GM12878 (cell line): ENCODE results near the gene DIAPH2. TPM values are rescaled to one million over a fixed set of nuclear protein-coding genes. Genes with fewer than 3 reads are reported as not detected.
A peak's percentile ranks its signal among the peaks of the same experiment; 100 is the strongest.

Experiments used
- ATAC-seq: fragments of 200-7000 bp; cut with Tn5 transposase; 3 replicates; pipeline ENCODE4 v1.9.1; 2020; ENCODE audit warnings: mild to moderate bottlenecking, moderate library complexity
- BruUV-seq: library from RNA; stranded (reverse); fragments of 400-500 nt; replicated peaks from 2 replicates; lab custom pipeline; 2021; lab: Mats Ljungman, UMichigan
- CTCF ChIA-PET: fragments of 300-600 bp; sonication (Branson Sonifier 250); formaldehyde crosslinking; extraction: SDS; loops from one replicate; lab custom pipeline; 2021; ENCODE audit warnings: inconsistent platforms; lab: Yijun Ruan, JAX
- POLR2A ChIA-PET: fragments of 350-600 bp; formaldehyde crosslinking; extraction: SDS; loops from one replicate; lab custom pipeline; 2021; ENCODE audit warnings: inconsistent platforms; lab: Charles Lee
- RAD21 ChIA-PET: fragments of 300-600 bp; sonication (Branson Sonifier 250); formaldehyde crosslinking; loops from one replicate; lab custom pipeline; 2023; ENCODE audit warnings: antibody characterized with exemption; ENCODE audit not compliant: unreplicated experiment; lab: Charles Lee
- SMC1A ChIA-PET: fragments of 300-600 bp; sonication (Branson Sonifier 250); formaldehyde crosslinking; loops from one replicate; lab custom pipeline; 2023; ENCODE audit not compliant: unreplicated experiment, uncharacterized antibody; lab: Charles Lee
- DNase-seq: peaks from one replicate; pipeline ENCODE4 v3.0.0-alpha.2; 2011; ENCODE audit warnings: low read depth, low spot score
- FAIRE-seq: peaks from 3 replicates; lab custom pipeline; 2011; peaks lifted over from hg19 to GRCh38; lab: Jason Lieb, UNC
- H2AFZ ChIP-seq: 2 replicates; pipeline ENCODE4 v1.6.0; 2011; ENCODE audit warnings: low read depth, low read length, control low read depth; ENCODE audit not compliant: control insufficient read depth
- H3K27ac ChIP-seq: 2 replicates; pipeline ENCODE4 v1.5.1; 2011; ENCODE audit warnings: control low read depth; ENCODE audit not compliant: control insufficient read depth, insufficient read depth
- H3K27me3 ChIP-seq, 2 experiments: replicated peaks in 1 of 2; 2 replicates each; pipeline versions ENCODE4 v1.6.0 to v1.6.1; 2011; ENCODE audit warnings: low read length in 1 of 2; ENCODE audit not compliant: control insufficient read depth in 2 of 2, insufficient read depth in 2 of 2
- H3K36me3 ChIP-seq, 2 experiments: 2 replicates each; pipeline ENCODE4 v1.5.1; 2011; ENCODE audit warnings: low read length in 1 of 2; ENCODE audit not compliant: control insufficient read depth in 2 of 2, insufficient read depth in 2 of 2
- H3K4me1 ChIP-seq: 2 replicates; pipeline ENCODE4 v1.6.1; 2011; ENCODE audit warnings: mild to moderate bottlenecking, low read length, moderate library complexity, mixed read lengths; ENCODE audit not compliant: control insufficient read depth, insufficient read depth
- H3K4me2 ChIP-seq: 2 replicates; pipeline ENCODE4 v1.6.0; 2011; ENCODE audit warnings: control low read depth; ENCODE audit not compliant: control insufficient read depth, insufficient read depth
- H3K4me3 ChIP-seq: fragments of 200-600 bp; sonication (generic); 2 replicates; pipeline ENCODE4 v1.5.1; 2016
- H3K79me2 ChIP-seq: 2 replicates; pipeline ENCODE4 v1.6.0; 2011; ENCODE audit warnings: low read length; ENCODE audit not compliant: control insufficient read depth, insufficient read depth
- H3K9ac ChIP-seq: 2 replicates; pipeline ENCODE4 v1.8.0; 2011; ENCODE audit warnings: low read length, control low read depth, mixed read lengths; ENCODE audit not compliant: control insufficient read depth, insufficient read depth
- H3K9me3 ChIP-seq: replicated peaks from 3 replicates; pipeline ENCODE4 v1.5.1; 2011; ENCODE audit warnings: mild to moderate bottlenecking, low read length; ENCODE audit not compliant: control insufficient read depth, insufficient read depth
- H4K20me1 ChIP-seq: 2 replicates; pipeline ENCODE4 v1.6.0; 2011; ENCODE audit not compliant: control insufficient read depth, insufficient read depth
- ETV6 ChIP-seq, 2 experiments: fragments of 450-650 bp in 1 of 2; IDR thresholded peaks in 1 of 2; conservative IDR thresholded peaks in 1 of 2; 2 replicates each; pipeline ENCODE4 v1.6.1; 2014; ENCODE audit warnings: antibody characterized with exemption in 1 of 2, borderline replicate concordance in 1 of 2, low read depth in 1 of 2, mild to moderate bottlenecking in 1 of 2, moderate library complexity in 1 of 2
- HDGF ChIP-seq: fragments of 450-650 bp; IDR thresholded peaks from 2 replicates; pipeline ENCODE4 v1.6.1; 2016; ENCODE audit warnings: antibody characterized with exemption
- NRF1 ChIP-seq: conservative IDR thresholded peaks from 2 replicates; pipeline ENCODE4 v1.6.1; 2011; ENCODE audit warnings: mild to moderate bottlenecking, low read depth, low read length, improper control_type of control experiment
- RELA ChIP-seq: fragments of 450-650 bp; IDR thresholded peaks from 2 replicates; pipeline ENCODE4 v1.8.0; 2014; ENCODE audit warnings: borderline replicate concordance; ENCODE audit not compliant: partially characterized antibody
- SMARCA5 ChIP-seq: fragments of 450-650 bp; IDR thresholded peaks from 2 replicates; pipeline ENCODE4 v1.6.1; 2017; ENCODE audit warnings: mild to moderate bottlenecking
- SREBF1 ChIP-seq: IDR thresholded peaks from 2 replicates; pipeline ENCODE4 v1.6.1; 2012; ENCODE audit warnings: mild to moderate bottlenecking, low read length
- TBL1XR1 ChIP-seq: IDR thresholded peaks from 2 replicates; pipeline ENCODE4 v1.6.1; 2012; ENCODE audit warnings: low read depth, low read length, improper control_type of control experiment
- TCF7 ChIP-seq: IDR thresholded peaks from 2 replicates; pipeline ENCODE4 v1.6.1; 2014; ENCODE audit warnings: antibody characterized with exemption, borderline replicate concordance
- ZBTB40 ChIP-seq: fragments of 450-650 bp; IDR thresholded peaks from 2 replicates; pipeline ENCODE4 v1.6.1; 2016; ENCODE audit warnings: mild to moderate bottlenecking, moderate library complexity, borderline replicate concordance
- ZZZ3 ChIP-seq: IDR thresholded peaks from 2 replicates; pipeline ENCODE4 v1.6.1; 2011; ENCODE audit warnings: low read depth; ENCODE audit not compliant: control insufficient read depth, insufficient read length
- WGBS: methylation state at CpG from one replicate; pipeline ENCODE4 v1.1.6; 2016; ENCODE audit warnings: low lambda C conversion rate; ENCODE audit not compliant: insufficient replicate concordance, insufficient coverage; ENCODE audit errors: missing lambda C conversion rate; 5-methylcytosine and 5-hydroxymethylcytosine counted together
- in situ Hi-C: fragments of 300-500 bp; cut with MboI; formaldehyde crosslinking; loops from 9 replicates; pipeline ENCODE4 v1.14.3; 2018; ENCODE audit warnings: mixed read lengths
- intact Hi-C: fragments of 100-400 bp; cut with micrococcal nuclease; formaldehyde crosslinking; loops from one replicate; pipeline ENCODE4 v1.14.2; 2022; ENCODE audit not compliant: unreplicated experiment
- polyA plus RNA-seq, 11 experiments: library from polyadenylated mRNA; depleted of rRNA in 4 of 11; unstranded in 6 of 11; stranded (reverse) in 5 of 11; fragments of >200 nt; fragmentation: Nextera tagmentation in 4 of 11; fragmentation: Illumina TruSeq in 1 of 11; extraction: Ambion mirVana in 4 of 11; extraction: Trizol in 1 of 11; gene quantifications; 1 replicate in 1 of 11; 2 replicates in 10 of 11; pipeline versions ENCODE4 v1.2.1 to v1.2.3, GENCODE V29; 2011 to 2016; ENCODE audit warnings: inconsistent platforms in 2 of 11, missing spikeins in 2 of 11, low read depth in 1 of 11
- total RNA-seq, 4 experiments: library from RNA; depleted of rRNA in 3 of 4; stranded (reverse); fragments of >200 nt in 3 of 4; fragmentation: Illumina TruSeq in 1 of 4; extraction: Trizol in 1 of 4; gene quantifications; 2 replicates each; pipeline versions ENCODE4 v1.2.1 to v1.2.3, GENCODE V29; 2013 to 2021
- TF ChIP-seq, protein P1 (sequence below): fragments of 450-650 bp; formaldehyde crosslinking; IDR thresholded peaks from 2 replicates; pipeline ENCODE4 v1.4.0; 2020; ENCODE audit warnings: mild to moderate bottlenecking, moderate library complexity

DIAPH2 gene
- total and polyA plus RNA-seq, 10 of the 15 experiments (the other 5 are each of a cell fraction or from before 2014, with no cell fraction given) = 2.2 to 16.6 (median 8.8) TPM

DNA sequence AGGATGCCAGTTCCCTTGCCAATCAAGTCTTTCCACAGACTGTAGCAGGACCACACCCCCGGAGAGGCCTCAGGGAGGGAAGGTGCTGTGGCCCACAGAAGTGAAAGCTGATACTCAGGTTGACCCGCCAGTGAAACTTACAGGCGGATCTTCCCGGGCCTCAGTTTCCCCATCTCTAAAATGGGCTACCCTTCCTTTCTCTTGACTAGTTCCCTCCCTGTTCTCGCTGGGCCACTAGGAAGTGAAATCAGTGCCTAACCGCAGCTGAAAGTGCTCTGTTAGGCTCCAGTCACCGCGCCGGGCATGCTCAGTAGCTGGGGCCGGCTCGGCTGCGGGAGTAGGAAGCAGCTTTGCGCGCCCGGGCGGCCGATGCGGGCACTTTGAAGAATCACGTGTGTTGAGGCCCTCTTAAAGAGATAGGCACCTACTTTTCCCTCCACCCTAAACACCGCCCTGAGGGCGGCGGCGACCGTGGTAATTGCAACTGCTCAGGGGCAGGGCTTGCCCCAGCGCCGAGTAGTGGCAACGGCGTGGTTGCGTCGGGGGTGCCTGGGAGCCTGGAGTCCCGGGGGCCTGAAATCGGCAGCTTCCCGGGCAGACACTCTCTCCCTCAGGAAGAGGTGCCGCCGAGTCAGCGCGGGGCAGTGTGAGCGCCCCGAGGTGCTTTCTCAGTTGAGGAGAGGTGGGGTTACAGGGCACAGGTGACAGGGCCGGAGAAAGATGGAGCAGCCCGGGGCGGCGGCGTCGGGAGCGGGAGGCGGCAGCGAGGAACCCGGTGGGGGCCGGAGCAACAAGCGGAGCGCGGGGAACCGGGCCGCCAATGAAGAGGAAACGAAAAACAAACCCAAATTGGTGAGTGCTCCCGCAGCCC lies at the start of gene DIAPH2 (continued):
- no peak for TF ChIP-seq ZBTB40
- TF ChIP-seq TBL1XR1 = no peak
- peak; percentile 84 for TF ChIP-seq SMARCA5
- TF ChIP-seq ZZZ3 = no peak
- no peak for TF ChIP-seq RELA
- TF ChIP-seq, all 136 proteins: peak for 12

DNA sequence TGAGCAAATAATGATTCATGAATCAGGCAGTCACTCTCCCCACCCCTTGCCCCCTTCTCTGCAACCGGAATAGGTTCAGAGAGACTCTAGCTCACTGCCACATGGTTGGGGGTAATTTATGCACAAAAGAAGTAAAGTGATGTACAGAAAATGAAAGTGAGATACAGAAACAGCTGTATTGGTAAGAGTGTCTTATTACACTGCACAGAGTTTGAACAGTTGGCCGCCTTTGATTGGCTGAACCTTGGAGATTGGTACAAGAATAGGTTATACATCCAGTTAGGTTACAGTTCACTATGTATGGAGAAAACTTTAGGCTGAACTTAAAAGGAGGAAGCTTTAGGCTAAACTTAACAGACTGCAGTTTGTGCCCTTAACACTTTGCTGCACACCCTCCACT lies 34.6 kb upstream of the DIAPH2 start:
- ChIA-PET POLR2A (interaction anchor here (0.6 kb wide), 1 partner anchor 55 kb away, joined by 9 read pairs; no protein-coding TSS in a partner anchor), SMC1A (no interaction called here), RAD21 (no interaction called here), CTCF (interaction anchor here (0.5 kb wide), 1 partner anchor 186 kb away, joined by 5 read pairs; no protein-coding TSS in a partner anchor)
- no peak overlapping the region for H3K4me3 ChIP-seq
- H3K9ac ChIP-seq = no peak overlapping the region
- H3K4me2 ChIP-seq = no peak overlapping the region
- H3K27ac ChIP-seq = no peak overlapping the region
- H3K9me3 ChIP-seq = no peaks in the 10 kb centered on the region
- no peaks in the 10 kb centered on the region for H3K36me3 ChIP-seq
- no peaks in the 10 kb centered on the region for H3K27me3 ChIP-seq
- no peak overlapping the region for H2AFZ ChIP-seq
- intact Hi-C loops (no loop called here), in situ Hi-C loops (no loop called here)
- no peaks in the 10 kb centered on the region for H3K4me1 ChIP-seq
- H3K79me2 ChIP-seq = no peaks in the 10 kb centered on the region
- 9% methylated on average over 2 of the region's 2 CpGs for WGBS
- FAIRE-seq (no peak), DNase-seq (no peak), ATAC-seq (peak; percentile 40)
- no peaks in the 10 kb centered on the region for H4K20me1 ChIP-seq
- BruUV-seq = no TSS peak
- TF ChIP-seq, protein P1, sequence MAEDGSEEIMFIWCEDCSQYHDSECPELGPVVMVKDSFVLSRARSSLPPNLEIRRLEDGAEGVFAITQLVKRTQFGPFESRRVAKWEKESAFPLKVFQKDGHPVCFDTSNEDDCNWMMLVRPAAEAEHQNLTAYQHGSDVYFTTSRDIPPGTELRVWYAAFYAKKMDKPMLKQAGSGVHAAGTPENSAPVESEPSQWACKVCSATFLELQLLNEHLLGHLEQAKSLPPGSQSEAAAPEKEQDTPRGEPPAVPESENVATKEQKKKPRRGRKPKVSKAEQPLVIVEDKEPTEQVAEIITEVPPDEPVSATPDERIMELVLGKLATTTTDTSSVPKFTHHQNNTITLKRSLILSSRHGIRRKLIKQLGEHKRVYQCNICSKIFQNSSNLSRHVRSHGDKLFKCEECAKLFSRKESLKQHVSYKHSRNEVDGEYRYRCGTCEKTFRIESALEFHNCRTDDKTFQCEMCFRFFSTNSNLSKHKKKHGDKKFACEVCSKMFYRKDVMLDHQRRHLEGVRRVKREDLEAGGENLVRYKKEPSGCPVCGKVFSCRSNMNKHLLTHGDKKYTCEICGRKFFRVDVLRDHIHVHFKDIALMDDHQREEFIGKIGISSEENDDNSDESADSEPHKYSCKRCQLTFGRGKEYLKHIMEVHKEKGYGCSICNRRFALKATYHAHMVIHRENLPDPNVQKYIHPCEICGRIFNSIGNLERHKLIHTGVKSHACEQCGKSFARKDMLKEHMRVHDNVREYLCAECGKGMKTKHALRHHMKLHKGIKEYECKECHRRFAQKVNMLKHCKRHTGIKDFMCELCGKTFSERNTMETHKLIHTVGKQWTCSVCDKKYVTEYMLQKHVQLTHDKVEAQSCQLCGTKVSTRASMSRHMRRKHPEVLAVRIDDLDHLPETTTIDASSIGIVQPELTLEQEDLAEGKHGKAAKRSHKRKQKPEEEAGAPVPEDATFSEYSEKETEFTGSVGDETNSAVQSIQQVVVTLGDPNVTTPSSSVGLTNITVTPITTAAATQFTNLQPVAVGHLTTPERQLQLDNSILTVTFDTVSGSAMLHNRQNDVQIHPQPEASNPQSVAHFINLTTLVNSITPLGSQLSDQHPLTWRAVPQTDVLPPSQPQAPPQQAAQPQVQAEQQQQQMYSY (CRISPR knock-in tag) = no peak
- TF ChIP-seq HDGF (no peak), TCF7 (no peak), SREBF1 (no peak), NRF1 (no peak), ETV6 (conservative IDR thresholded peaks at IDR 0.05 in 1 of 2, IDR thresholded peaks at IDR 0.05 in 1 of 2; ENCODE audit: borderline replicate concordance in 1 of 2, low read depth in 1 of 2) (no peak), SMARCA5 (no peak)
